Esophagus squamous epithelium (tissue), 4 donors: Measurements from ENCODE around the gene ARSJ.

Experiments
- CTCF ChIP-seq, 6 experiments: fragments of 450-650 bp in 4 of 6; fragments of 200-600 bp in 2 of 6; sonication (generic) in 2 of 6; IDR thresholded peaks; one replicate each; pipeline ENCODE4 v1.5.1; 2016 to 2019; ENCODE audit warnings: antibody characterized with exemption in 6 of 6, mild to moderate bottlenecking in 4 of 6, moderate library complexity in 4 of 6
- POLR2A ChIP-seq, 4 donors: fragments of 450-650 bp; IDR thresholded peaks; one replicate each; pipeline ENCODE4 v1.6.1; 2017; ENCODE audit warnings: antibody characterized with exemption in 4 of 4, mild to moderate bottlenecking in 4 of 4, moderate library complexity in 3 of 4

- TF ChIP-seq POLR2A (IDR thresholded peaks at IDR 0.05) = no peak
- TF ChIP-seq CTCF (IDR thresholded peaks at IDR 0.05) = no peak
Measured at GRCh38 chr4:114019969-114020358, 40.5 kb upstream of the ARSJ start.
